BJ (cell line): ENCODE measurements around the gene DNAAF9. TPM values are rescaled to one million over a fixed set of nuclear protein-coding genes. Genes with fewer than 3 reads are reported as not detected.

Experiments
- CTCF ChIA-PET: fragments of 350-600 bp; formaldehyde crosslinking; extraction: SDS; loops from one replicate; lab custom pipeline; 2021; ENCODE audit warnings: antibody characterized with exemption, inconsistent platforms; lab: Yijun Ruan, JAX
- POLR2A ChIA-PET: fragments of 300-600 bp; sonication (Branson Sonifier 250); formaldehyde crosslinking; extraction: SDS; loops from one replicate; lab custom pipeline; 2021; ENCODE audit warnings: antibody characterized with exemption; lab: Charles Lee
- DNase-seq: peaks from one replicate; pipeline ENCODE4 v3.0.0-alpha.2; 2011; ENCODE audit warnings: low read depth
- H3K27me3 ChIP-seq: 2 replicates; pipeline ENCODE4 v1.6.0; 2011; ENCODE audit warnings: low read length; ENCODE audit not compliant: control insufficient read depth, insufficient read depth
- H3K36me3 ChIP-seq: 2 replicates; pipeline ENCODE4 v1.5.1; 2011; ENCODE audit warnings: low read length; ENCODE audit not compliant: control insufficient read depth, insufficient read depth
- H3K4me3 ChIP-seq: 2 replicates; pipeline ENCODE4 v1.5.1; 2011; ENCODE audit warnings: low read depth, mild to moderate bottlenecking, control low read depth, low read length
- polyA plus RNA-seq: library from polyadenylated mRNA; depleted of rRNA; stranded (reverse); fragments of >200 nt; gene quantifications from 2 replicates; pipeline ENCODE4 v1.2.3, GENCODE V29; 2011
- TF ChIP-seq, protein P1 (sequence below): IDR thresholded peaks from 2 replicates; pipeline ENCODE4 v1.5.1; 2011; ENCODE audit warnings: low read depth, mild to moderate bottlenecking, control low read depth, inconsistent platforms, low read length, moderate library complexity; ENCODE audit not compliant: insufficient read depth

The DNAAF9 gene
- polyA plus RNA-seq, 1 experiment = 10.0 TPM

GRCh38 chr20:3406481-3407039 lies 909 bp downstream of the DNAAF9 start:
- Histone ChIP-seq H3K4me3 (peak overlapping the region; percentile 79), H3K27me3 (no peaks in the 10 kb centered on the region), H3K36me3 (no peaks in the 10 kb centered on the region)
- DNase-seq = no peak
- ChIA-PET POLR2A (interaction anchor here (0.7 kb wide), 1 partner anchor 207 kb away, joined by 7 read pairs; no protein-coding TSS in a partner anchor), CTCF (interaction anchor here (0.6 to 1.3 kb wide), 4 partner anchors 11 to 652 kb away, joined by 3 to 5 read pairs (median 4); no protein-coding TSS in a partner anchor)
- TF ChIP-seq, protein P1, sequence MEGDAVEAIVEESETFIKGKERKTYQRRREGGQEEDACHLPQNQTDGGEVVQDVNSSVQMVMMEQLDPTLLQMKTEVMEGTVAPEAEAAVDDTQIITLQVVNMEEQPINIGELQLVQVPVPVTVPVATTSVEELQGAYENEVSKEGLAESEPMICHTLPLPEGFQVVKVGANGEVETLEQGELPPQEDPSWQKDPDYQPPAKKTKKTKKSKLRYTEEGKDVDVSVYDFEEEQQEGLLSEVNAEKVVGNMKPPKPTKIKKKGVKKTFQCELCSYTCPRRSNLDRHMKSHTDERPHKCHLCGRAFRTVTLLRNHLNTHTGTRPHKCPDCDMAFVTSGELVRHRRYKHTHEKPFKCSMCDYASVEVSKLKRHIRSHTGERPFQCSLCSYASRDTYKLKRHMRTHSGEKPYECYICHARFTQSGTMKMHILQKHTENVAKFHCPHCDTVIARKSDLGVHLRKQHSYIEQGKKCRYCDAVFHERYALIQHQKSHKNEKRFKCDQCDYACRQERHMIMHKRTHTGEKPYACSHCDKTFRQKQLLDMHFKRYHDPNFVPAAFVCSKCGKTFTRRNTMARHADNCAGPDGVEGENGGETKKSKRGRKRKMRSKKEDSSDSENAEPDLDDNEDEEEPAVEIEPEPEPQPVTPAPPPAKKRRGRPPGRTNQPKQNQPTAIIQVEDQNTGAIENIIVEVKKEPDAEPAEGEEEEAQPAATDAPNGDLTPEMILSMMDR = no peak

DNA sequence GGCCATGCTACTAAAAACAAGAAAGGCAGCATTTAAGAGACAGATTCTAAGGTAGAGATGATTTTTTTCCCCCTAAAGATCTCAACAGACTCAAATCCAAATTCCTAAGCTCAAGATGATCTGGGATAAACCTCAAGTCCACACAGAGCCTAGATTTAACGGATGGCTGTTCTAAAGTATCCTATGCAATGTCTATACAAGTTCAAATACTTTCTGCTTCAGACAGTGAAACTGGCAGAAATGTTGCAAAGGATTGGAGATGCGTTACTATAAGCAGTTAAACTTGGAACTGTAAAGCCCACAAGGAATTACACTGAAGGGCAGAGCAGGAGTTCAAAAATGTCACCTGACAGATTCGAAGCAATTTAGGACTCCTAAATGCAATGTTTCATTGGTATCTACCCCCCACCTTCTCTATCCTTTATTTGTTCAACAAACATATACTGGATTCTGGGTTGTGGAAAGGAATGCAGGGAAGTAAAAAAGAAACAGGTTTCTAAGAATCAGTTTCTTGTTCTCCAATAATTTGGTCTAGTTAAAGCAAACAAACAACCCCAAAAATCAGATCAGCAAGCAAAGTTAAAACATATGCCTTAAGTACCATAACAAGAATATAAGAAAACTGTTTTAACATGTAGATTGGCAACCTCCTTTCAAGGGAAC lies 1.6 kb downstream of the DNAAF9 start:
- TF ChIP-seq, protein P1 = no peak
- CTCF ChIA-PET = interaction anchor here (0.6 to 1.3 kb wide), 3 partner anchors 11 to 652 kb away, joined by 3 to 5 read pairs (median 4); no protein-coding TSS in a partner anchor

DNA sequence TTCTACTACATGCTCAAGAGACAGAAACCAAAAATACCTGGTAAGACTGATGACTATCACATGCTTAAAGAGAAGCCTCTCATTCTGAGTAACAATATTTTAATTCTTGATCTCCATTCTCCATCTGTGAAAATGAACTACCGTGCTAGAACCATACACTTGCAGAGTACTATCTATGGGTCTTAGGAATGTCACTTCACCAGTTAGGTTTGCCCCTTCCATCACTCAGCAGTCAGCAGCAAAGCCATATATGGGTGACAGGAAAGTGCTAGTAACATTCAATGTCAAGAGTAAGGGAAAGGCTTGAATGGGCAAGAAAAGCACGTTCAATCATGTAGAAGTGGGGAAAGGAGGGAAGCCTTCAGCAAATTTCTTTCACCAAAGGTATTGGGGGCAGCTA lies 2.3 kb downstream of the DNAAF9 start:
- no peaks in the 10 kb centered on the region for H3K36me3 ChIP-seq
- CTCF ChIA-PET = no interaction called here
- TF ChIP-seq, protein P1 = no peak
- POLR2A ChIA-PET = no interaction called here
- H3K27me3 ChIP-seq = no peaks in the 10 kb centered on the region
- H3K4me3 ChIP-seq = no peak overlapping the region
- no peak for DNase-seq

More for the DNA sequence above, 1.6 kb downstream of the DNAAF9 start:
- POLR2A ChIA-PET = no interaction called here
- DNase-seq = no peak
- Histone ChIP-seq H3K4me3 (peak overlapping the region; percentile 79), H3K36me3 (no peaks in the 10 kb centered on the region), H3K27me3 (no peaks in the 10 kb centered on the region)

DNA sequence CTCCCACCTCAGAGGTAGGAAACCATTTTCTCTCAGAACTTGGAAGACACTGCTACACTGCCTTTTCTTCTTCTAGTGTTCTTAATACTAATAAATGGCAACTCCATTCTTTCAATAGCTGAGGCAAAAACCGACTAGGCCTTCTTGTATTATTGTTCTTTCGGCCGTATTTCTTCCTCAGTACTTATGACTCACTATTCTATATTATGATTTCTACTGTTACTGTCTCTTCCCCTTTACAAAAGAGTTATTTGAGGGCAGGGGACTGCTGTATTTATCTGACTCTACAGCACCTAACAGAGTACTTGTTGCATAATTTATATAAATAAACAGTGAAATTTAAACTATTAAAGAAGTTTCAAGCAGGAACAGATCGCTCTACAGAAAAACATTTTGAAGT lies 3.1 kb downstream of the DNAAF9 start:
- ChIA-PET POLR2A (no interaction called here), CTCF (no interaction called here)
- no peaks in the 10 kb centered on the region for H3K36me3 ChIP-seq
- H3K27me3 ChIP-seq = no peaks in the 10 kb centered on the region
- DNase-seq = no peak
- TF ChIP-seq, protein P1 = no peak
- H3K4me3 ChIP-seq = no peak overlapping the region

DNA sequence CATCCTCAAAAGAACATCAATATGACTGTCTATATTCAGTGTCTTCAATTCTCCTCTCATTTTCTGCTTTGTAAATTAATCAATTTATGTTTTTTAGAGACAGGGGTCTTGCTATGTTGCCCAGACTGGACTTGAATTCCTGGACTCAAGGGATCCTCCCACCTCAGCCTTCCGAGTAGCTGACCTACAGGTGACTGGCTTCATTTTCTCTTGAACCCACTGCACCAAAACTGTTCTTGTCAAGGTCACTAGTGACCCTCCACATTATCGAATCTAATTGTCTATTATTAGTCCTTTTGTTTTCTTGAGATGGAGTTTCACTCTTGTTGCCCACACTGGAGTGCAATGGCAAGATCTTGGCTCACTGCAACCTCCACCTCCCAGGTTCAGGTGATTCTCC lies 3.7 kb downstream of the DNAAF9 start:
- DNase-seq = no peak
- ChIA-PET POLR2A (no interaction called here), CTCF (no interaction called here)
- Histone ChIP-seq H3K27me3 (no peaks in the 10 kb centered on the region), H3K4me3 (no peak overlapping the region), H3K36me3 (no peaks in the 10 kb centered on the region)
- TF ChIP-seq, protein P1 = no peak
